ENCODE data around the gene P2RX4.

P2RX4 gene

GRCh38 chr12:121186826-121187225 lies 23.1 kb upstream of the P2RX4 start:
- TF ChIP-seq FOXP2 (optimal IDR thresholded peaks at IDR 0.05; ENCODE audit: borderline replicate concordance, extremely low read depth, extremely low read length, insufficient read depth) (no peak), TAF1 (IDR thresholded peaks at IDR 0.05; ENCODE audit: borderline replicate concordance, insufficient read depth, low read length) (no peak), REST (IDR thresholded peaks at IDR 0.05; ENCODE audit: insufficient read depth in 1 of 2, low read depth in 2 of 2, low read length in 2 of 2) (no peak), SIN3A (IDR thresholded peaks at IDR 0.05; ENCODE audit: borderline replicate concordance, insufficient read depth, low read length) (no peak), POLR2AphosphoS5 (IDR thresholded peaks at IDR 0.05; ENCODE audit: low read depth, low read length) (no peak)

DNA sequence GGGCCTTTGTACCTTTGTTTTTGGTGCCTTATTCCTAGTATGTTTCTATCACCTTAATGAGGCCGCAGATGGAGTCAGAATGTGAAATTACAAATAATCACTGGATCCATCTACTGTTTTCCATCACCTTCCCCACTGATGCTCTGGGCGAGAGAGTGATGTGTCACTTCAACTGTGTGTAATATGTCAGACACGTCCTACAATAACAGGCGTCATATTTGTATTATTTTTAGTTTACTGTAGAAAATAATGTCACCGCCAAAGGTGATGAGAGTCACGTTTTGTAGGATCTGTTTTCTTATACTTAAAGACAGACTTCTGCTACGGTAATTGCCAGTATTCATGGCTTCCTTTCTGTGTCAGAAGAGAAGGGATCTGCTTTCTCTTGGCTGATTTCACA lies 22.4 kb upstream of the P2RX4 start:
- TF ChIP-seq POLR2AphosphoS5 (IDR thresholded peaks at IDR 0.05; ENCODE audit: low read depth, low read length), result no peak

DNA sequence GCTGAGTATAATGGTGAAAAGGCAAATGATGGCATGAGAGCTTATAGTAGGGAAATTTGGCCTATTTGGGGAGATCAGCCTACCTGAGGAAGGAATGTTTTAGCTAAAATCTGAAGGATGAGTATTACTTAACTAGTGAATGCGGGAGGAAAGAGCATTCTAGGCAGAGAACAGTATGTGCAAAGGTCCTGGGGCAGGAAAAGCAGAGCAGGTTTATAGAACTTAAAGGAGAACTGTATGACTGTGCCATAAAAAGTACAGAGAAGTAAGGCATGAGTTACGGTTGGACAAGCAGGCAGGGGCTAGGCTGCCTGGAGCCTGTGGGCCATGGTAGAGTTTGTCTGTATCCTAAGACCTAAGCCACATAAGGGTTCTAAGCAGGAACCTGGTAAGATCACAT lies 21.7 kb upstream of the P2RX4 start:
- TF ChIP-seq TAF1 (IDR thresholded peaks at IDR 0.05; ENCODE audit: borderline replicate concordance, insufficient read depth, low read length) (no peak), FOXP2 (optimal IDR thresholded peaks at IDR 0.05; ENCODE audit: borderline replicate concordance, extremely low read depth, extremely low read length, insufficient read depth) (no peak), REST (IDR thresholded peaks at IDR 0.05; ENCODE audit: insufficient read depth in 1 of 2, low read depth in 2 of 2, low read length in 2 of 2) (no peak), SIN3A (IDR thresholded peaks at IDR 0.05; ENCODE audit: borderline replicate concordance, insufficient read depth, low read length) (no peak), POLR2AphosphoS5 (IDR thresholded peaks at IDR 0.05; ENCODE audit: low read depth, low read length) (no peak)

GRCh38 chr12:121189131-121189530 lies 20.8 kb upstream of the P2RX4 start:
- TF ChIP-seq REST (IDR thresholded peaks at IDR 0.05; ENCODE audit: insufficient read depth in 1 of 2, low read depth in 2 of 2, low read length in 2 of 2), result no peak
- TF ChIP-seq POLR2AphosphoS5 (IDR thresholded peaks at IDR 0.05; ENCODE audit: low read depth, low read length), result no peak
- TF ChIP-seq SIN3A (IDR thresholded peaks at IDR 0.05; ENCODE audit: borderline replicate concordance, insufficient read depth, low read length), result no peak
- TF ChIP-seq TAF1 (IDR thresholded peaks at IDR 0.05; ENCODE audit: borderline replicate concordance, insufficient read depth, low read length), result no peak
- no peak for TF ChIP-seq FOXP2 (optimal IDR thresholded peaks at IDR 0.05; ENCODE audit: borderline replicate concordance, extremely low read depth, extremely low read length, insufficient read depth)

GRCh38 chr12:121189619-121190155 lies 20.2 kb upstream of the P2RX4 start:
- TF ChIP-seq FOXP2 (optimal IDR thresholded peaks at IDR 0.05; ENCODE audit: borderline replicate concordance, extremely low read depth, extremely low read length, insufficient read depth) (no peak), TAF1 (IDR thresholded peaks at IDR 0.05; ENCODE audit: borderline replicate concordance, insufficient read depth, low read length) (no peak), SIN3A (IDR thresholded peaks at IDR 0.05; ENCODE audit: borderline replicate concordance, insufficient read depth, low read length) (no peak), REST (IDR thresholded peaks at IDR 0.05; ENCODE audit: insufficient read depth in 1 of 2, low read depth in 2 of 2, low read length in 2 of 2) (no peak)

Measured in PFSK-1 (cell line).